HCT116 (cell line): ENCODE results near the gene SON. TPM values are rescaled to one million over a fixed set of nuclear protein-coding genes. Genes with fewer than 3 reads are reported as not detected.

ENCODE experiments used
- ATAC-seq: fragments of 200-7000 bp; cut with Tn5 transposase; 2 replicates; pipeline ENCODE4 v1.9.1; 2020; ENCODE audit warnings: mild to moderate bottlenecking, moderate library complexity
- BruUV-seq: library from RNA; stranded (reverse); fragments of 400-500 nt; replicated peaks from 2 replicates; lab custom pipeline; 2021; lab: Mats Ljungman, UMichigan
- CTCF ChIA-PET: fragments of 300-600 bp; sonication (Branson Sonifier 250); formaldehyde crosslinking; loops from one replicate; lab custom pipeline; 2021; ENCODE audit warnings: antibody characterized with exemption; lab: Charles Lee
- POLR2A ChIA-PET: fragments of 300-600, 350-600 bp; sonication (Branson Sonifier 250); formaldehyde crosslinking; loops from one replicate; lab custom pipeline; 2021; ENCODE audit warnings: antibody characterized with exemption; lab: Charles Lee
- RAD21 ChIA-PET, 2 experiments: fragments of 300-600 bp; sonication (Branson Sonifier 250); formaldehyde crosslinking; loops; one replicate each; lab custom pipeline; 2023; ENCODE audit warnings: low total read pairs in 2 of 2; ENCODE audit not compliant: uncharacterized antibody in 2 of 2, unreplicated experiment in 2 of 2, low non-redundant PET in 1 of 2; lab: Charles Lee
- DNase-seq: peaks from one replicate; pipeline ENCODE4 v3.0.0-alpha.2; 2010; ENCODE audit warnings: low read depth, low spot score
- H2AFZ ChIP-seq: fragments of 200-600 bp; shearing (Covaris generic), sonication (generic); 2 replicates; pipeline ENCODE4 v1.6.1; 2017; ENCODE audit warnings: low read depth, mixed run types, mixed read lengths, antibody characterized with exemption, low read length; ENCODE audit not compliant: poor library complexity, severe bottlenecking
- H3K27ac ChIP-seq: 2 replicates; pipeline ENCODE4 v1.5.1; 2012; ENCODE audit warnings: low read depth, low read length
- H3K27me3 ChIP-seq: fragments of 200-600 bp; sonication (generic); 2 replicates; pipeline ENCODE4 v1.6.1; 2016; ENCODE audit warnings: mixed run types, low read length, mixed read lengths; ENCODE audit not compliant: insufficient read depth
- H3K36me3 ChIP-seq, 2 experiments: fragments of 200-500 bp in 1 of 2; fragments of 200-600 bp in 1 of 2; sonication (Bioruptor generic) in 1 of 2; sonication (generic) in 1 of 2; 2 replicates each; pipeline versions ENCODE4 v1.5.1 to v1.6.1; 2014 to 2016; ENCODE audit warnings: low read length in 2 of 2, inconsistent platforms in 1 of 2, mixed read lengths in 1 of 2, mixed run types in 1 of 2; ENCODE audit not compliant: insufficient read depth in 2 of 2, control insufficient read depth in 1 of 2
- H3K4me1 ChIP-seq, 2 experiments: fragments of 200-600 bp in 1 of 2; sonication (generic) in 1 of 2; 2 replicates each; pipeline versions ENCODE4 v1.5.1 to v1.6.1; 2012 to 2017; ENCODE audit warnings: low read length in 2 of 2, inconsistent platforms in 1 of 2, mild to moderate bottlenecking in 1 of 2, mixed read lengths in 1 of 2, mixed run types in 1 of 2, moderate library complexity in 1 of 2; ENCODE audit not compliant: insufficient read depth in 2 of 2, control insufficient read depth in 1 of 2
- H3K4me2 ChIP-seq: fragments of 200-600 bp; sonication (generic); 2 replicates; pipeline ENCODE4 v1.6.1; 2017; ENCODE audit warnings: mixed run types, low read length, mixed read lengths
- H3K4me3 ChIP-seq, 2 experiments: fragments of 200-600 bp in 1 of 2; sonication (generic) in 1 of 2; replicated peaks in 1 of 2; 2 replicates each; pipeline ENCODE4 v1.5.1; 2011 to 2016; ENCODE audit warnings: low read length in 2 of 2, control low read depth in 1 of 2, low read depth in 1 of 2, mild to moderate bottlenecking in 1 of 2, mixed read lengths in 1 of 2, mixed run types in 1 of 2
- H3K79me2 ChIP-seq: fragments of 200-600 bp; sonication (generic); 2 replicates; pipeline ENCODE4 v1.6.1; 2017; ENCODE audit warnings: mild to moderate bottlenecking, mixed run types, low read length, moderate library complexity, mixed read lengths; ENCODE audit not compliant: insufficient read depth
- H3K9ac ChIP-seq: fragments of 200-600 bp; sonication (generic); 2 replicates; pipeline ENCODE4 v1.6.1; 2016; ENCODE audit warnings: low read length, mixed read lengths
- H3K9me2 ChIP-seq: fragments of 200-600 bp; sonication (generic), shearing (Covaris generic); 2 replicates; pipeline ENCODE4 v1.6.1; 2017; ENCODE audit warnings: mixed run types, mild to moderate bottlenecking, moderate library complexity; ENCODE audit not compliant: insufficient read depth
- H3K9me3 ChIP-seq, 2 experiments: fragments of 200-500 bp in 1 of 2; fragments of 200-600 bp in 1 of 2; sonication (Bioruptor generic) in 1 of 2; sonication (generic) in 1 of 2; 2 replicates each; pipeline ENCODE4 v1.6.1; 2014 to 2017; ENCODE audit warnings: low read length in 2 of 2, mixed read lengths in 2 of 2, inconsistent platforms in 1 of 2, low read depth in 1 of 2, mild to moderate bottlenecking in 1 of 2, mixed run types in 1 of 2, moderate library complexity in 1 of 2; ENCODE audit not compliant: control insufficient read depth in 1 of 2, insufficient read depth in 1 of 2
- H4K20me1 ChIP-seq: fragments of 200-600 bp; sonication (generic), shearing (Covaris generic); 2 replicates; pipeline ENCODE4 v1.6.1; 2017; ENCODE audit warnings: mixed run types, mild to moderate bottlenecking, moderate library complexity; ENCODE audit not compliant: insufficient read depth
- CBX3 ChIP-seq: IDR thresholded peaks from 2 replicates; pipeline ENCODE4 v1.6.1; 2012; ENCODE audit warnings: low read depth
- CEBPB ChIP-seq: IDR thresholded peaks from 2 replicates; pipeline ENCODE4 v1.6.1; 2012; ENCODE audit warnings: low read depth
- EGR1 ChIP-seq: IDR thresholded peaks from 2 replicates; pipeline ENCODE4 v1.6.1; 2012; ENCODE audit warnings: low read depth
- FOSL1 ChIP-seq: IDR thresholded peaks from 2 replicates; pipeline ENCODE4 v1.6.1; 2012; ENCODE audit warnings: low read depth
- JUND ChIP-seq: IDR thresholded peaks from 2 replicates; pipeline ENCODE4 v1.6.1; 2012
- POLR2AphosphoS5 ChIP-seq: IDR thresholded peaks from 2 replicates; pipeline ENCODE4 v1.6.1; 2011; ENCODE audit warnings: mild to moderate bottlenecking, low read depth, low read length, moderate library complexity
- REST ChIP-seq: IDR thresholded peaks from 2 replicates; pipeline ENCODE4 v1.6.1; 2012; ENCODE audit warnings: low read depth
- SRF ChIP-seq: IDR thresholded peaks from 2 replicates; pipeline ENCODE4 v1.6.1; 2012; ENCODE audit warnings: low read depth
- ZNF274 ChIP-seq: fragments of 200-500 bp; sonication (Bioruptor generic); IDR thresholded peaks from 2 replicates; pipeline ENCODE4 v1.6.1; 2014; ENCODE audit warnings: mild to moderate bottlenecking, low read depth, low read length, inconsistent platforms
- intact Hi-C: fragments of 100-400 bp; cut with micrococcal nuclease; formaldehyde crosslinking; loops from 2 replicates; pipeline ENCODE4 v1.10.0; 2022
- total RNA-seq: library from RNA; stranded (reverse); gene quantifications from one replicate; pipeline ENCODE4 v1.2.1, GENCODE V29; 2021; ENCODE audit not compliant: unreplicated experiment

Gene SON
- total RNA-seq, 1 experiment from 2014 or later: 195 TPM

- peaks cover 22% of the 10 kb centered on the region; the same call in 1 of the 2 replicates for H4K20me1 ChIP-seq
- no TSS peak for BruUV-seq
- no peaks in the 10 kb centered on the region for H3K4me1 ChIP-seq
- ChIA-PET CTCF (no interaction called here), RAD21 (no interaction called here), POLR2A (no interaction called here)
- no peaks in the 10 kb centered on the region for H3K27me3 ChIP-seq
- DNase-seq (no peak), ATAC-seq (no peak)
- H3K4me2 ChIP-seq: no peak overlapping the region
- H3K9me3 ChIP-seq: no peaks in the 10 kb centered on the region
- peaks cover 93% of the 10 kb centered on the region for H3K79me2 ChIP-seq
- peaks cover 45 to 67% of the 10 kb centered on the region in 2 experiments for H3K36me3 ChIP-seq
- no peak overlapping the region for H3K4me3 ChIP-seq
- no peak overlapping the region for H3K9ac ChIP-seq
- no peak overlapping the region for H3K27ac ChIP-seq
- TF ChIP-seq CBX3 (no peak), SRF (no peak), CEBPB (no peak), EGR1 (no peak), FOSL1 (no peak), ZNF274 (no peak), REST (no peak), JUND (no peak), POLR2AphosphoS5 (no peak)
- no peak overlapping the region for H2AFZ ChIP-seq
- intact Hi-C loops: no loop called here
- no peaks in the 10 kb centered on the region for H3K9me2 ChIP-seq
Measured at GRCh38 chr21:33567914-33568313, 25.1 kb downstream of the SON start.
